Mucosa of descending colon (tissue), 3 donors: ENCODE measurements around the gene RAB26. TPM values are rescaled to one million over a fixed set of nuclear protein-coding genes. Genes with fewer than 3 reads are reported as not detected.

Experiments used
- ATAC-seq: fragments of 200-7000 bp; cut with Tn5 transposase; one replicate; pipeline ENCODE4 v1.9.1; 2020; ENCODE audit warnings: mild to moderate bottlenecking, moderate library complexity
- DNase-seq, 3 donors: peaks; one replicate each; pipeline ENCODE4 v3.0.0-alpha.2; 2020
- H3K36me3 ChIP-seq: fragments of 200-600 bp; one replicate; pipeline ENCODE4 v1.8.0; 2021; ENCODE audit warnings: low read depth, mild to moderate bottlenecking
- H3K4me1 ChIP-seq: fragments of 200-600 bp; one replicate; pipeline ENCODE4 v1.8.0; 2021; ENCODE audit warnings: low read depth, mild to moderate bottlenecking
- H3K4me3 ChIP-seq: fragments of 200-600 bp; one replicate; pipeline ENCODE4 v1.8.0; 2021; ENCODE audit warnings: mild to moderate bottlenecking
- H3K9me3 ChIP-seq: fragments of 200-600 bp; one replicate; pipeline ENCODE4 v1.8.0; 2021; ENCODE audit warnings: mild to moderate bottlenecking
- intact Hi-C, 2 donors: fragments of 100-400 bp; cut with DNase I in 1 of 2; cut with micrococcal nuclease in 1 of 2; formaldehyde crosslinking; loops; one replicate each; pipeline versions ENCODE4 v1.11.0 to v1.11.1; 2022; cut with DNase I, micrococcal nuclease
- total RNA-seq, 3 donors: library from RNA; stranded (reverse); fragmentation: NEBNext Ultra II Directional in 2 of 3; extraction: Animal tissue kit (Norgen Biotek cat#: 25700) in 2 of 3; gene quantifications; one replicate each; pipeline versions ENCODE4 v1.2.1 to v1.2.4, GENCODE V29; 2021 to 2023
- TF ChIP-seq, protein P1 (sequence below): fragments of 200-600 bp; IDR thresholded peaks from one replicate; pipeline ENCODE4 v1.8.0; 2022; ENCODE audit warnings: antibody characterized with exemption, mild to moderate bottlenecking
- donor health status: DM: no; HTN: no; CAD: no; lungs with moderate emphysema.
- donor health status: DM: no; HTN: no; CAD: no.
- donor health status: DM: no; HTN: yes; CAD: no.

Gene RAB26
- total RNA-seq, 3 donors from 2014 or later, result 3.8 to 28.3 (median 15.7) TPM

DNA sequence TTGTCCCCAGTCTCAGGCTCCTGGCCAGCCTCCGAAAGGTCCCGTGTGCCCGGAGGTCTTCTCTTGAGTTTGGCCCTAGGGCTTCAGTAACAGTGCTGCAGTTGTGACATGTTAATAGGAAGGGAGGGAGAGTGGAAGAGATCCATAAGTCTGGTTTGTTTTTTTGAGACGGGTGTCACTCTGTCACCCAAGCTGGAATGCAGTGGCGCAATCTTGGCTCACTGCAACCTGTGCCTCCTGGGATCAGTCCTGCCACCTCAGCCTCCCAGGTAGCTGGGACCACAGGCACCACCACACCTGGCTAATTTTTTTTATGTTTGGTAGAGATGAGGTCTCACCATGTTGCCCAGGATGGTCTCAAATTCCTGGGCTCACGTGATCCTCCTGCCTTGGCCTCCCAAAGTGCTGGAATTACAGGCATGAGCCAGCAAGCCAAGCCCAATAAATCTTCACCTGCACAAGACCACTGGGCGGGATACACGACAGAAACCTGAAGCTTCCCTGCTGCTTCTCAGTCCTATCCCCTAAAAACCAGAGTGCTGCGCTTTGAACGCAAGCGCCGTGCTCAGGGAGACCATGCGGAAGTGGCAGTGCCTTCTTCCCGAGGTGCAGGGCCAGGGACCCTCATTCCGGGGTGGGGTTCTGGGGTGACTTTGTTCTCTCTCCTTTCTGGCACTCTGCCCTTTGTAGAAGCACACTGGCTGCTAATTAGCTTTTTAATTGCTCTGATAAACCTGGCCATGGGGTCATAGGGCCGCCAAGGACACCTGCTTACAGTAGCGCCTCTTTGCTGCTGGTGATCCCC is 18.0 kb downstream of the RAB26 start:
- Histone ChIP-seq H3K4me1 (peaks cover 19% of the 10 kb centered on the region), H3K36me3 (no peaks in the 10 kb centered on the region), H3K4me3 (no peak overlapping the region), H3K9me3 (no peaks in the 10 kb centered on the region)
- TF ChIP-seq, protein P1, sequence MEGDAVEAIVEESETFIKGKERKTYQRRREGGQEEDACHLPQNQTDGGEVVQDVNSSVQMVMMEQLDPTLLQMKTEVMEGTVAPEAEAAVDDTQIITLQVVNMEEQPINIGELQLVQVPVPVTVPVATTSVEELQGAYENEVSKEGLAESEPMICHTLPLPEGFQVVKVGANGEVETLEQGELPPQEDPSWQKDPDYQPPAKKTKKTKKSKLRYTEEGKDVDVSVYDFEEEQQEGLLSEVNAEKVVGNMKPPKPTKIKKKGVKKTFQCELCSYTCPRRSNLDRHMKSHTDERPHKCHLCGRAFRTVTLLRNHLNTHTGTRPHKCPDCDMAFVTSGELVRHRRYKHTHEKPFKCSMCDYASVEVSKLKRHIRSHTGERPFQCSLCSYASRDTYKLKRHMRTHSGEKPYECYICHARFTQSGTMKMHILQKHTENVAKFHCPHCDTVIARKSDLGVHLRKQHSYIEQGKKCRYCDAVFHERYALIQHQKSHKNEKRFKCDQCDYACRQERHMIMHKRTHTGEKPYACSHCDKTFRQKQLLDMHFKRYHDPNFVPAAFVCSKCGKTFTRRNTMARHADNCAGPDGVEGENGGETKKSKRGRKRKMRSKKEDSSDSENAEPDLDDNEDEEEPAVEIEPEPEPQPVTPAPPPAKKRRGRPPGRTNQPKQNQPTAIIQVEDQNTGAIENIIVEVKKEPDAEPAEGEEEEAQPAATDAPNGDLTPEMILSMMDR, result no peak
- no peak for DNase-seq
- ATAC-seq, result no peak
- intact Hi-C loops, result no loop called here

DNA sequence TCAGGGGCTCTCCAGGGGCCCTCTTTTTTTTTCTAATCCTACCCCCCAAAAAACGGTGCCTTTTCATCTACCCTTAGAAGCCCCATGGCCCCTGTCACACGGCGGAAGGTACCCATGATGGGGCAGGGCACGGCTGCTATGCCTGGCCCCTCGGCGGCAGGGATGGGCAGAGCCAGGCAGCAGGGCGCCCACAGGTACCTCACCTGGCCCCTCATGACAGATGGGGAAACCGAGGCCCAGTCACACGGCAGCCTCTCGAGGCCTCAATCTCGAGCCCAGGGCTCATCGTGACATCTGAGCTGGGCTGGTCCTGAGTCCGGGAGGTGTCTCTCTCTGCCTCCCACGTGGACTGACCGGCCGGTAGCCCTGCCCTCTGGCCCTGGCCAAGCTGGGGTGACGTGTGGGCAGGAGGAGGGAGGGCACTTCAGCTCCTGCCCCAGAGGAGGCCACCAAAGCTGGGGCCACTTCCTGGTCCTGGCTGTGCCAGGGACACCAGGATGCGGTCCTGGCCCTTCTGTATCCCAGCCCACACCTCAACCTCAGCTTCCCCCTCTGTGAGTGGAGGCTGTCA is 18.7 kb downstream of the RAB26 start:
- Histone ChIP-seq H3K9me3 (no peaks in the 10 kb centered on the region), H3K4me1 (peaks cover 17% of the 10 kb centered on the region), H3K36me3 (no peaks in the 10 kb centered on the region), H3K4me3 (no peak overlapping the region)
- DNase-seq (no peak), ATAC-seq (no peak)
- TF ChIP-seq, protein P1, result no peak
- intact Hi-C loops, result no loop called here

DNA sequence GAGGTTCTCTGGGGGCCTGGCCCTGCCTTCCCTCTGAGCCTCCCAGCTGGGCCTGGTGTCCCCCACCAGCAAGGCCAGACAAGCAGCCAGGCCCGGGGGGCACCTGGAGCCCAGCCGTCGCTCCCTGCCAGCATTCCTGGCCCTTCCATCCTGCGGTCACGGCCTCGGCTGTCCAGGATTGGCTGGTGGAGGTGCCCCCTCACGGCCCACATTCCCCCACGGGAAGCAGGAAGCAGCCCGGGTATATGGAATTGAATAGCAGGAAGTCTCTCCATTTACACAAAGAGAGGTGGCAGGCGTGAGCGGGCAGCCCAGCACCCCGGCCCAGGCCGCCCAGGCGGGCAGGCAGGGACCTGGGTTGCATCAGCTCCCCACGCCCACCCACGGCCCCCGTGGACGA is 21.7 kb downstream of the RAB26 start:
- DNase-seq (no peak), ATAC-seq (no peak)
- Histone ChIP-seq H3K9me3 (no peaks in the 10 kb centered on the region), H3K4me1 (no peaks in the 10 kb centered on the region), H3K36me3 (no peaks in the 10 kb centered on the region), H3K4me3 (no peak overlapping the region)
- TF ChIP-seq, protein P1, result no peak
- intact Hi-C loops, result no loop called here

DNA sequence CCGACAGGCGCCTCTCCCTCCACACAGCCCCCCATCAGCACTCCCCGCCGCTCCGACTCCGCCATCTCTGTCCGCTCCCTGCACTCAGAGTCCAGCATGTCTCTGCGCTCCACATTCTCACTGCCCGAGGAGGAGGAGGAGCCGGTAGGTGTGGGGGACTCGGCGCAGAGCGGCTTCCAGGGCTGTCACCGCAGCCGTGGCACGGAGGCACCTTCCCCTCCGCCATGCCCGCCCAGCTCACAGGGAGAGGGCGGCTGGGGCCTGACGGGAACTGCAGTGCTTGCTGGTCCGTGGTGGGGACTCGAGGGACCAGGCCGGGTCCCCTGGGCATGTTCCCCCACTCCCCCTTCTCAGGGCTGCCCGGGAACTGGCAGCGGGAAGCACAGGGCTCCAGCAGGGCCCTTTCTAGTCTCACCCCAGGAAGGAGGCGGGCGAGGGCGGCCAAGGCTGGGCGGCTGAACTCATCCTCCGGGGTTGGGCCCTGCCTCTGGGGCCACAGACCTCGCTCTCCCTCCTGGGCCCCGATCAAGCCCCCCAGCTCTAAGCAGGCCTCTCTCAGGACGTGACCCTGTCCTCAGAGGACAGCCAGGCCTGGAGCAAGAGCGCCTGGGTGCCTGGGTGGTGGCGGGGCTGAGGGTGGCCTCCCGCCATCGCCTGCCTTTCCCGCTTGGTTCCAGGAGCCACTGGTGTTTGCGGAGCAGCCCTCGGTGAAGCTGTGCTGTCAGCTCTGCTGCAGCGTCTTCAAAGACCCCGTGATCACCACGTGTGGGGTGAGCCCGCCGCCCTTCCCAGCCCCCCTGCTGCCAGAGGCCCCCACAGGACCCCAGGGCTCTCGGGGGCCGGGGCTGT is 22.4 kb downstream of the RAB26 start:
- DNase-seq (no peak), ATAC-seq (no peak)
- intact Hi-C loops, result no loop called here
- H3K36me3 ChIP-seq, result no peaks in the 10 kb centered on the region
- H3K4me1 ChIP-seq, result no peaks in the 10 kb centered on the region
- TF ChIP-seq, protein P1, result no peak
- H3K9me3 ChIP-seq, result no peaks in the 10 kb centered on the region
- H3K4me3 ChIP-seq, result no peak overlapping the region

DNA sequence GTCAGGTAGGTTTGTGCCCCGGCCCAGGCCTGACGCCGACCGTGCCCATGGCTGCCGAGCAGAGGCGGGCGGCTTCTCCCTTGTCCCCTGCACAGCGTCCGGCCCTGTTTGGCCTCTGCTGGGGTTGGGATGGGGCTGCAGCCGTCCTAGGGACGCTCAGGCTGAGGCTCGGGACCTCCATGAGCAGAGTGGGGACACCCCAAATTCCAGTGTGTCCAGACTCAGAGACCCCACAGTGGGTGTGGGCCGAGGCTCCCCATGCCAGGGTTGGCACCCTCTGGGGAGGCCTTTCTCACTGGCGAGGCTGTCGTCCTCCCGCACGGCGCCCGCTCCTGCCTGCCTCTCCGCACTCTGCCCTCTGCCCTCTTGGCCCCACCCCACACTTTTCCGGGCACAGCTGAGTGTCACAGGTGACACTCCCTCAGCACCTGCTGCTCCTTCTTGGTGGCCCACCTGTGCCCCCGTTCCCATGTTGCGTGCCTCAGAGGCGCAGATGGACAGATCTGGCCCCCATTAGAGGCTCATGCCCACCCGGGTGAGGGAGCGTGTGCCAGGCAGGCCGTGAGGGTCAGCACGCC is 23.3 kb downstream of the RAB26 start:
- Histone ChIP-seq H3K36me3 (peaks cover 3% of the 10 kb centered on the region), H3K4me3 (no peak overlapping the region), H3K4me1 (no peaks in the 10 kb centered on the region), H3K9me3 (no peaks in the 10 kb centered on the region)
- intact Hi-C loops, result no loop called here
- TF ChIP-seq, protein P1, result no peak
- ATAC-seq, result no peak
- DNase-seq, result no peak
